Gastrocnemius medialis (tissue), 4 donors: ENCODE data around the gene PPCDC. TPM values are rescaled to one million over a fixed set of nuclear protein-coding genes. Genes with fewer than 3 reads are reported as not detected.

Source experiments
- ATAC-seq, 2 donors: fragments of 150-250 bp; one replicate each; pipeline ENCODE4 v1.9.1; 2016
- DNase-seq, 2 donors: peaks; one replicate each; pipeline ENCODE4 v3.0.0-alpha.2; 2019
- H3K27ac ChIP-seq, 4 donors: fragments of 200-600 bp; sonication (generic); 1 replicate in 1 of 4; 2 replicates in 3 of 4; pipeline ENCODE4 v1.5.1; 2016 to 2018; ENCODE audit warnings: mild to moderate bottlenecking in 2 of 4, moderate library complexity in 1 of 4
- H3K27me3 ChIP-seq, 3 donors: fragments of 200-600 bp; sonication (generic) in 2 of 3; 1 replicate in 1 of 3; 2 replicates in 2 of 3; pipeline versions ENCODE4 v1.5.1 to v1.6.0; 2016 to 2019; ENCODE audit warnings: mild to moderate bottlenecking in 1 of 3, moderate library complexity in 1 of 3
- H3K36me3 ChIP-seq, 2 donors: fragments of 200-600 bp; sonication (generic) in 1 of 2; one replicate each; pipeline ENCODE4 v1.5.1; 2017 to 2018
- H3K4me1 ChIP-seq, 2 donors: fragments of 200-600 bp; sonication (generic) in 1 of 2; one replicate each; pipeline ENCODE4 v1.5.1; 2016 to 2017; ENCODE audit warnings: mild to moderate bottlenecking in 2 of 2
- H3K4me3 ChIP-seq, 4 donors: fragments of 200-600 bp; sonication (generic) in 3 of 4; 1 replicate in 1 of 4; 2 replicates in 3 of 4; pipeline ENCODE4 v1.5.1; 2016 to 2019; ENCODE audit warnings: mild to moderate bottlenecking in 2 of 4
- H3K9me3 ChIP-seq, 3 donors: fragments of 200-600 bp; sonication (generic) in 2 of 3; 1 replicate in 1 of 3; 2 replicates in 2 of 3; pipeline ENCODE4 v1.5.1; 2016 to 2019
- POLR2A ChIP-seq, 2 donors: fragments of 450-650 bp; IDR thresholded peaks; one replicate each; pipeline ENCODE4 v1.6.1; 2017; ENCODE audit warnings: antibody characterized with exemption in 2 of 2, mild to moderate bottlenecking in 2 of 2, moderate library complexity in 2 of 2
- in situ Hi-C, 4 donors: fragments of 200-750 bp; cut with MboI; loops; one replicate each; pipeline versions ENCODE4 v1.15.0 to v1.8.0; 2017; ENCODE audit warnings: low sequenced_read_pairs in 4 of 4
- intact Hi-C: fragments of 100-400 bp; cut with DNase I; formaldehyde crosslinking; loops from one replicate; pipeline ENCODE4 v1.15.1; 2023; ENCODE audit warnings: low total_unique reads
- total RNA-seq, 4 donors: library from RNA; depleted of rRNA; stranded (reverse); fragments of >200 nt; gene quantifications; one replicate each; pipeline versions ENCODE4 v1.1.0 to v1.2.3, GENCODE V29; 2016
- TF ChIP-seq, protein P1 (sequence below), 5 experiments: fragments of 450-650 bp in 3 of 5; fragments of 200-600 bp in 2 of 5; sonication (generic) in 2 of 5; IDR thresholded peaks in 4 of 5; conservative IDR thresholded peaks in 1 of 5; 1 replicate in 4 of 5; 2 replicates in 1 of 5; pipeline ENCODE4 v1.5.1; 2016 to 2019; ENCODE audit warnings: antibody characterized with exemption in 5 of 5, mild to moderate bottlenecking in 3 of 5, moderate library complexity in 3 of 5

PPCDC gene
- total RNA-seq, 4 donors from 2014 or later: 5.5 to 20.2 (median 11.9) TPM

- in situ Hi-C loops: no loop called here
- DNase-seq (no peak), ATAC-seq (no peak)
- Histone ChIP-seq H3K36me3 (no peaks in the 10 kb centered on the region), H3K27ac (no peak overlapping the region), H3K4me1 (peaks cover 29 to 38% of the 10 kb centered on the region in 2 donors), H3K9me3 (no peaks in the 10 kb centered on the region), H3K27me3 (no peaks in the 10 kb centered on the region), H3K4me3 (no peak overlapping the region)
- intact Hi-C loops: no loop called here
- TF ChIP-seq, protein P1, sequence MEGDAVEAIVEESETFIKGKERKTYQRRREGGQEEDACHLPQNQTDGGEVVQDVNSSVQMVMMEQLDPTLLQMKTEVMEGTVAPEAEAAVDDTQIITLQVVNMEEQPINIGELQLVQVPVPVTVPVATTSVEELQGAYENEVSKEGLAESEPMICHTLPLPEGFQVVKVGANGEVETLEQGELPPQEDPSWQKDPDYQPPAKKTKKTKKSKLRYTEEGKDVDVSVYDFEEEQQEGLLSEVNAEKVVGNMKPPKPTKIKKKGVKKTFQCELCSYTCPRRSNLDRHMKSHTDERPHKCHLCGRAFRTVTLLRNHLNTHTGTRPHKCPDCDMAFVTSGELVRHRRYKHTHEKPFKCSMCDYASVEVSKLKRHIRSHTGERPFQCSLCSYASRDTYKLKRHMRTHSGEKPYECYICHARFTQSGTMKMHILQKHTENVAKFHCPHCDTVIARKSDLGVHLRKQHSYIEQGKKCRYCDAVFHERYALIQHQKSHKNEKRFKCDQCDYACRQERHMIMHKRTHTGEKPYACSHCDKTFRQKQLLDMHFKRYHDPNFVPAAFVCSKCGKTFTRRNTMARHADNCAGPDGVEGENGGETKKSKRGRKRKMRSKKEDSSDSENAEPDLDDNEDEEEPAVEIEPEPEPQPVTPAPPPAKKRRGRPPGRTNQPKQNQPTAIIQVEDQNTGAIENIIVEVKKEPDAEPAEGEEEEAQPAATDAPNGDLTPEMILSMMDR (IDR thresholded peaks at IDR 0.05 in 4 of 5, conservative IDR thresholded peaks at IDR 0.05 in 1 of 5): no peak
- no peak for TF ChIP-seq POLR2A (IDR thresholded peaks at IDR 0.05)
These were observed 28.3 kb downstream of the PPCDC start for GRCh38 chr15:75051711-75052110.

GRCh38 chr15:75052972-75053747 lies 29.8 kb downstream of the PPCDC start:
- no peak for DNase-seq
- Histone ChIP-seq H3K36me3 (no peaks in the 10 kb centered on the region), H3K4me3 (no peak overlapping the region), H3K4me1 (peaks cover 16 to 23% of the 10 kb centered on the region in 2 donors), H3K27ac (no peak overlapping the region), H3K9me3 (no peaks in the 10 kb centered on the region), H3K27me3 (no peaks in the 10 kb centered on the region)
- ATAC-seq: no peak
- in situ Hi-C loops: no loop called here
- intact Hi-C loops: no loop called here
- TF ChIP-seq POLR2A (IDR thresholded peaks at IDR 0.05): no peak
- TF ChIP-seq, protein P1 (IDR thresholded peaks at IDR 0.05 in 4 of 5, conservative IDR thresholded peaks at IDR 0.05 in 1 of 5): no peak

DNA sequence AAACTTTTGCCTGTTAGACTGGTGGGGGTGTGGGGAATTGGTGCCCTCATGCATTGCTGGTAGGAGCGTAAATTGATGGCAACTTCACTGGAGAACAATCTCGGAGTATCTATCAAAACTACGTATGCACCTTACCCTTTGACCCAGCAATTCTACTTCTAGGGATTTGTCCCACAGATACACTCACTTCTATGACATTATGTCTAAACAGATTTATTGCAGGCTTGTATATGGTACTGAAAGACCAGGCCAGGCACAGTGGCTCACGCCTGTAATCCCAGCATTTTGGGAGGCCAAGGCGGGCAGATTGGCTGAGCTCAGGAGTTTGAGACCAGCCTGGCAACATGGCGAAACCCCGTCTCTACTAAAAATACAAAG lies 30.3 kb downstream of the PPCDC start:
- intact Hi-C loops (no loop called here), in situ Hi-C loops (no loop called here)
- DNase-seq (no peak), ATAC-seq (no peak)
- H3K27me3 ChIP-seq: no peaks in the 10 kb centered on the region
- H3K36me3 ChIP-seq: no peaks in the 10 kb centered on the region
- H3K4me1 ChIP-seq: peaks cover 10 to 17% of the 10 kb centered on the region in 2 donors
- no peak overlapping the region for H3K4me3 ChIP-seq
- TF ChIP-seq, protein P1 (IDR thresholded peaks at IDR 0.05 in 4 of 5, conservative IDR thresholded peaks at IDR 0.05 in 1 of 5): no peak
- TF ChIP-seq POLR2A (IDR thresholded peaks at IDR 0.05): no peak
- H3K27ac ChIP-seq: no peak overlapping the region
- H3K9me3 ChIP-seq: no peaks in the 10 kb centered on the region

DNA sequence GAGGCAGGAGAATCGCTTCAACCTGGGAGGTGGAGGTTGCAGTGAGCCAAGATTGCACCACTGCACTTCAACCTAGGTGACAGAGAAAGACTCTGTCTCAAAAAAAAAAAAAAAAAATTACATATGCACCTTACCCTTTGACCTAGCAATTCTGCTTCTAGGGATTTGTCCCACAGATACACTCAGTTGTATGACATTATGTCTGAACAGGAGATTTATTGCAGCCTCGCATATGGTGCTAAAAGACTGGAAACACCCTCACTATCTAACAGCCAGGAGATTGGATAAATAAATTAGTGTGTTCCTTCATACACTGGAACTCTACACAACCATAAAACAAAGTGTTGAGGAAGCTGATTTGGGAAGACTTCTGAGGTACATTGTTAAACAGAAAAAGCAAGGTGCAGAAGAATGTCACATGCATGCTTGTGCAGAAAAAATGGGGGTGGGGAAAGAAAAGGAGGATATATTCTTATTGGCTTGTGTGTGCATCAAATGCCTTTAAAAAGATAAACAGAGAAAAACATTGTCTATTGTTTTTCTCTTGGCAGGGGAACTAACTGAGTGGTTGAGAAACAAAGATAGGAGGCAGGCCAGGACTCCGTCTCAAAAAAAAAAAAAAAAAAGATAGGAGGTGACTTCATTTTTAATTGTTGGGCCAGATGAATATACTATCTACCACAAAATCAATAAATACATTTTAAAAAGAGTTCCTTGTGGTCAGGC lies 30.9 kb downstream of the PPCDC start:
- H3K4me1 ChIP-seq: peaks cover 4 to 11% of the 10 kb centered on the region in 2 donors
- intact Hi-C loops: no loop called here
- in situ Hi-C loops: no loop called here
- H3K9me3 ChIP-seq: no peaks in the 10 kb centered on the region
- no peak overlapping the region for H3K27ac ChIP-seq
- H3K4me3 ChIP-seq: no peak overlapping the region
- TF ChIP-seq, protein P1 (IDR thresholded peaks at IDR 0.05 in 4 of 5, conservative IDR thresholded peaks at IDR 0.05 in 1 of 5): no peak
- TF ChIP-seq POLR2A (IDR thresholded peaks at IDR 0.05): no peak
- ATAC-seq (no peak), DNase-seq (no peak)
- H3K27me3 ChIP-seq: no peaks in the 10 kb centered on the region
- H3K36me3 ChIP-seq: no peaks in the 10 kb centered on the region
